Activated CD4-positive, CD25-positive, alpha-beta regulatory T cell treated with anti-CD3 and anti-CD28 coated beads, Interleukin-2, amount 50 U/mL, for 72 hours (primary cell): ENCODE results near the gene SPPL2B.

Experiments used
- DNase-seq: peaks from one replicate; pipeline ENCODE4 v3.0.0; 2021

SPPL2B gene

DNA sequence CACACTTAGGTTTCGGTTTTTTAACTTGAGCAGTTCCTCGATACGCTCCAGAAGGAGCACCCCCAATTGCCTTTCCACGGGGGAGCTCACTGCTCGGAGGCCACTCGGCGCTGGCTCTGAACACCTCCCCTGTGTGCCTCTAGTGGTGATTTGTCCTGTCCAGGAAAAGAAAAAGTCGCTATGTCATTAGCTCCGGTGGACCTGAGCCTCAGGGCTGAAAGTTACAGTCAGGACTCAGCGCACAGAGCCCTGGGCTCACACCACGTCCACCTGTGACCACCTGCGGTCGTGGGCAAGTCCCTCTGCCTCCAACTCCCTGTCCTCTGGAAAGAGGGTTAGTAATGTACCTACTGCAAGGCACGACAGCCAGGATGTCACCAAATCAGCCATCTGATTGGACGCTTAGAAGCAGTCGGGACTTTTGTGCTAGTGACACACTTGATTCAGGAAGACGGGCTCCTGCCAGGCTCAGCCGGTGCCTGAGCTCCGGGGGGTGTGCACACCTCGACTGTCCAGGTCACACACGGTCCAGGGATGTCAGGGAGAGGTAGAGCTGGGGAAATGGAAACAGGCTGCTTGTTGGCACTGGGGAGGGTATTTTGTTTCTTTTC lies 27.7 kb downstream of the SPPL2B start:
- DNase-seq = no peak

DNA sequence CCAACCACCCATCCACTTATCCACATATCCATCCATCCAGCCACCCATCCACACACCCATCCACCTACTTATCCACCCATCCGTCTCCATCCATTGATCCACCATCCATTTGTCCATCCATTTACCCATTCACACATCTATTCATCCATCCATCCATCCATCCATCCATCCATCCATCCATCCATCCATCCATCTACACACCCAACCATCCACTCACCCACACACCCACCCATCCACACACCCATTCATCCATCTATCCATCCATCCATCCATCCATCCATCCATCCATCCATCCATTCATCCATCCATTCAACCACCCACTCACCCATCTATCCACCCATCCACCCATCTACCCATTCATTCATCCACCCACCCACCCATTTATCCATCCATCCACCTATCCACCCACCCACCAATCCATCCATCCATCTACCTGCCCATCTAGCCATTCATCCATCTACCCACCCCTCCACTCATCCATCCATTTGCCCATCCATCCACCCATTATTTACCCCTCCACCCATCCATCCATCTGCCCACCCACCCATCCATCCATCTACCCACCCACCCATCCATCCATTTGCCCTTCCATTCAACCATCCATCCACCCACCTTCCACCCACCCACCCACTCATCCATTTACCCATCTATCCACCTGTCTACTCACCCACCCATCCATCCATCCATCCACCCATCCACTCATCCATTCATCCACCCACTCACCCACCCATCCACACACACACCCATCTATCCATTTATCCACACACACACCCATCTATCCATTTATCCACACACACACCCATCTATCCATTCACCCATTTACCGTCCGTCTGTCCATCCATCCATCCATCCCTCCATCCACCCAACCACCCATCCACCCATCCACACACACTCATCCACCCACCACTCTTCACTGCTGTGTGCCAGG lies 29.1 kb downstream of the SPPL2B start:
- DNase-seq = no peak

DNA sequence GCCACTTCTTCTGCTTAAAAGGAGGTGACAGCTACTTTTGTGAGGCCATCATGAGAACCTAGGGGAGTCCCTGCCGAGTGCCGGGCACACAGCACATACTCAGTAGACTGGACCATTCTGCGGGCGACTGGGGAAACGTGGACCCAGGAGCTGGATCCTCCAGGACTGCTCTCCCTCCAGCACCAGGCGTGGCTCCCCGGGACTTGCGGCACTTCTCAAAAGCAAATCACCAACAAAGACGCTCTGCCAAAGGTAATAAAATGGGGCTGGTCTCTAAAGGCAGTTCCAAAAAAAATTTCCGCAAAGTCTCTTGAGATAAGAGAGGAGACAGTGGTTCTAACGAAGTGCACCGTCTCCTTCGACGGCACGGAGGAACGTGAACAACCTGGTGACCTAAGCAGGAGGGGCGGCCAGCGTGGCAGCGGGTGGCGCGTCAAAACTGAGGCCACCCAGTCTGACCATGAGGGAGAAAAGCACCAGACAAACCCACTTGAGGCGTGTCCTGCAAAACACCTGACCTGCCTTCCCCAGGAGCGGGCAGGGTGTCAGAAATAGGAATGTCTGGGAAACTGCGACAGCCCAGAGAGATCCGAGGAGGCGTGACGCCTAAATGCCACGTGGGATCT lies 30.2 kb downstream of the SPPL2B start:
- DNase-seq = no peak

DNA sequence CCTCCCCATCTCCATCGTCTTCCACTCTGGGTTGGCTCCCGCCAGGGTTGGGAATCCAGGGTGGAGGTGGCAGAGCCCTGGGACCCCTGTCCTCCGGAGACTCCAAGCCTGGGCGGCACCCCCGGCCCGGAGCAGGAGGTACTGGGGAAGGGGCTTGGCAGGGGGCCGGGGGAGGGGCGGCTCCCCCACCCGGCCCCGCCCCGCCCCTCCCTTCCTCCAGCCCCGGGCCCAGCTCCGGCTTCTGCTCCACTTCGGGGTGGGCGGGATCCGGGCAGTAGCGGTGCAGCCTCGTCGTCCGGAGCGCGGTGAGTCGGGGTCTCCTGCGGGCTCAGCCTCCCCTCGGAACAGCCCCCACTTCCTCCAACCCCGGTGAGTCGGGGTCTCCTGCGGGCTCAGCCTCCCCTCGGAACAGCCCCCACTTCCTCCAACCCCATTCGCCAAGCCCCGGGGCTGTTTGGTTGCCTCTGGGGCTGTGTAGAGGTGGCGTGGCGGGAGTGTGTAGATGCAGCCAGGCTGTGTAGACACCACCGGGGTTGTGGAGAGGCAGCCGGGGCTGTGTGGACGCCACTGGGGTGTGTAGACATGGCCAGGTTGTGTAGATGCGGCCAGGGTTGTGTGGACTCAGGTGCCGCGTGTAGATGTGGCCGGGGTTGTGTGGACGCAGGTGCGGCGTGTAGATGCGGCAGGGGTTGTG lies 31.7 kb downstream of the SPPL2B start, which contains the start of gene TMPRSS9:
TMPRSS9 (plus strand) TSS at position 274 of the 694 bp plus-strand sequence. CDS start 29,521 bp downstream, outside the sequence.
- DNase-seq = no peak

DNA sequence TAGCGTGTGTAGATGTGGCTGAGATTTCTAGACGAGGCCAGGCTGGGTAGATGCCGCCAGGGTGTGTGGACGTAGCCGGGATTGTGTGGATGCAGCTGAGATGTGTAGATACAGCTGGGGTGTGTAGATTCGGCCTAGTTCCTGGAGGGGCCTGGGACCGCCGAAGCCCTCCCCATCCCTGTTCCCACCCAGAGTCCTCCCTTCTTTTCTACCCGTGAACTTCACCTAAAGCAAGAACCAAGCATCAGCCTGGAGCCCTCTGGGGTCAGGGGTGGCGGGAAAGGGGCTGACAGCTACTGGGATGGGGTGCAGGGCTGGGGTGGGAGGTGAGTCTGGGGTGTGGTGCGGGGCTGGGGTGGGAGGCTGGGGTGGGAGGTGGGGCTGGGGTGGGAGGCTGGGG lies 32.3 kb downstream of the SPPL2B start:
- no peak for DNase-seq

DNA sequence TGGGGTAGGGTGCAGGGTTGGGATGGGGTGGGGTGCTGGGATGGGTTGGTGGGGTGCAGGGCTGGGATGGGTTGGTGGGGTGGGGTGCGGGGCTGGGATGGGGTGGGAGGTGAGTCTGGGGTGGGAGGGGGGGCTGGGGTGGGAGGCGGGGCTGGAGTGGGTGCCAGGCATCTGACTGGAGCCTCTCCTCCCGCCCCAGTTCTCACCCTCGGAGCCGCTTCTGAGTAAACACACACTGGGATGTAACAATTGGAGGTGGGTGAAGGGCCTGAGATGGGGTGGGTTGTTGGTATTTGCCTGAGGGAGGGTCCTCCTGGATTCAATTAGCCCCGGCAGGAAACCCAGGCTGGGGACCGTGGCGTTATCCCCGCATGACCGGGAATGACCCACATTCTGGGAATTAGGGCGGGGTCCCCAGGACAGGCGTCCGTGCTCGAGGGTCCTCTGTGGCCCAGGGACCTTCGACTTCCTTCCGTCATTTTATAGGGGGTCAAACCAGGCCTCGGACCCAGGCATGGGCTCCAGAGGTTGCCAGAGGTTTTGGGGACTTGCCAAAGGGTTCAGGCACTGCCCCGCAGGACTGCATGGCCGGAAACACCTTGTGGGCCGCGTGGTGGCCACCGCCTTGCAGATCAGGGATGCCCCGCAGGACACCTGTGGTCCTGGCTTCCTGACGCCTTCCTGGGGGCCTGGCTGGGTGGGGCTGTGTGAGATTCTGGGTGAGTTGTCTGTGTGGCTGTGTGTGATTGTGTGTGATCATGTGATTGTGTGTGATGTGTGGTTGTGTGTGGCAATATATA lies 33.0 kb downstream of the SPPL2B start:
- DNase-seq = no peak

DNA sequence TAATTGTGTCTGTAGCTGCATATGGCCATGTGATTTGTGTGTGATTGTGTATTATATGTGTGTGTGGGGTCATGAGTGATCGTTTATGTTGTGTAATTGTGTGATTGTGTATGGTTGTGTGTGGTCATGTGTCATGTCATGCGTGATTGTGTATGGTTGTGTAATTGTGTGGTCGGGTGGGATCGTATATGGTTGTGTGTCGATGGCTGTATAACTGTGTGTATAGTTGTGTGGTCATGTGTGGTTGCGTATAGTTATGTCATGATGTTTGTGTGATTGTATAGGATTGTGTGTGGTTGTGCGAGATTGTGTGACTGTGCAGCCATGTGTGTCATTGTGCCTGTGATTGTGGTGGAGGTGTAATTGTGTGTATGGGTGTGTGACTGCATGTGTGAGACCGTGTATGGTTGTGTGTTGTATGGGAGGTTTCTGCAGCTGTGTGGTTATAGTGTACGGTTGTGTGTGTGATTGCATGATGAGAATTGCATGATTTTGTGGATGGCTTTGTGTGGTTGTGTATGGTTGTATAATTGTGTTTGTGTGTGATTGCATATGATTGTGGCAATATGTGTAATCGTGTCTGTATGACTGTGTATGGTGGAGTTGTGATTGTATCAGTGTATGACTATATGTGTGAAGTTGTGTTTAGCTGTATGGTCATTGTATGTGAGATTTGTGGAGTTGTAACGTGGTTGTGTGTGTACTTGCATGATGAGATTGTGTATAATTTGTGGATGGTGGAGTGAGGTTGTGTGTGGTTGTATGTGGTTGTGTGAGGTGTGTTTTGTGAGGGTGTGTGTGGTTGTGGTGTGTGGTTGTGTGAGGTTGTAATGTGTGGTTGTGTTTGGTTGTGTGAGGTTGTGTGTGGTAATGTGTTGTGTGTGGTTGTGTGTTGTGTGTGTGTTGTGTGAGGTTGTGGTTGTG lies 33.8 kb downstream of the SPPL2B start:
- DNase-seq = no peak

DNA sequence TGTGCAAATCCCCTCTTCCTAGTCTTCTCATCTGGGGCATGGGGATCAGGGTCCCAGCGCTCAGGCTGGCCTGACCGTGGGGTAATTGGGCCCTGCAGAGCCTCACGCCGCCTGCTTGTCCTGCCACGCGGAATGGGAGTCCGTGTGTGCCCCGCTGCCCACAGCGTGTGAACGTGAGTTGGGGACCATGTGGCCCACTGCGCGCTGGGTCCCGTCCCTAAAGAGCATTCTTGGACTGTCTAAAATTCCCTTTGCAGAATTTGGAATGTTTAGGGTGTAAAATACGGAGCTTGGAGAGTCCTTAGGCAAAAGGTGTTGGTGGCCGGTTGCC lies 34.5 kb downstream of the SPPL2B start:
- DNase-seq = no peak

DNA sequence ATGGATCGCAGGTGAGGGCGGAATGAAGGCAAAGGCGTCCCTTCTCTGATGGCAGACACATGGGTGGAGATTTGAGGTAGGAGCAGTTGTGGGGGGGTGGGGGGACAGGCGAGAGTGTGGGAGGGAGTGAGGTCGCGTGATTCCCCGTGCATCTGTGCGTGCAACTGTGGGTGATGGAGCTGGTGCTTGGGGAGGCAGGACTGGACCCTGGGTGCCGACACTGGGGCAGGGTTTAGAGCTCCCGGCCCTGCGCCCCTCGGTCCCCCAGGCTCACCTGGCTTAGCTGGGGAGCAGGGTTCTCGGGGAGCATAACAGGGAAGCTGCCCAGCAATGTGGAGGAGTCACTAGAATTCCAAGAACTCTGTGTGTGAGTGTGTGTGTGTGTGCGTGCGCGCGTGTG lies 34.9 kb downstream of the SPPL2B start:
- DNase-seq = no peak

DNA sequence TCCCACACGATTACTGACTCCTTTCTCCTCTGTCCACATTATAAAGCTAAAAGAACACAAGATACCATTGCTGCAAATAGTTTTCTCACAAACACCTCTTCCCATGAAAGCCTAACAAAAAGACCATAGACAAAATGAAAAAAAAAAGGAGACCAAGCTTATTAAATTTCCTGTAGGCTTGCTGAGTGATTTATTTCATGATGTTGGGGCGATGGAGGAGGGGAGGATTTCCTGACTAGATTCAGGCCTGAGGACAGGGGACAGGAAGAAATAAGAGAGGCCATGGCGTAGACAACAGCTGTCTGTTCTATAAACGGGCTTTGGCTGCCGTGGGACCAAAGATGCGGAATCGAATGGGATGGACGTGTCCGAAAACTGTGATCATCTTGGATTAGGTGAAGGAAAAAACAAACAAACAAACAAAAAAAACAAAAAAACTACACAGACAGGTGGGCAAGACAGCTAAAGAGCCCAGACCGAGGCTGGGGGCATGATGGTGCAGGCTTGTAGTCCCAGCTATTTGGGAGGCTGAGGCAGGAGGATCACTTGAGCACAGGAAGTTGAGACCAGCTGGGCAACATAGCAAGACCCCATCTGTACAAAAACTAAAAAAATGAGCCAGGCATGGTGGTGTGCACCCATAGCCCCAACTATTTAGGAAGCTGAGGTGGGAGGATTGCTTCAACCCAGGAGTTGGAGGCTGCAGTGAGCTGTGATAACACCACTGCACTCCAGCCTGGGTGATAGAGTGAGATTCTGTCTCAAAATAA lies 36.9 kb downstream of the SPPL2B start:
- no peak for DNase-seq

DNA sequence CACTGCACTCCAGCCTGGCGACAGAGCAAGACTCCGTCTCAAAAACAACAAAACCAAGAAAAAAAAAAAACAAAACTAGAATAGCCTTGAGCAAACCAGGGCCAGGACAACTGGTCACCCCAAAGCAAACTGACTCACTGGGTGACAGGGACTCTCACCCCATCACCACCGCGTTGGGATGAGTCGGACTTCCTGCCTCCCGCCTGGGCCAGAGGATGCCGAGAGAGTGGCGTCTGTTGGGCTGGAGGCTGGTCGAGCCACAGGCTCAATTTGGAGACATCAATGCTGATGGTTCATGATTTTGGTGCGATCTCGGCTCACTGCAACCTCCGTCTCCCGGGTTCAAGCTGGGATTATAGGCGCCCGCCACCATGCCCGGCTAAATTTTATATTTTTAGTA lies 43.2 kb downstream of the SPPL2B start:
- DNase-seq = no peak

DNA sequence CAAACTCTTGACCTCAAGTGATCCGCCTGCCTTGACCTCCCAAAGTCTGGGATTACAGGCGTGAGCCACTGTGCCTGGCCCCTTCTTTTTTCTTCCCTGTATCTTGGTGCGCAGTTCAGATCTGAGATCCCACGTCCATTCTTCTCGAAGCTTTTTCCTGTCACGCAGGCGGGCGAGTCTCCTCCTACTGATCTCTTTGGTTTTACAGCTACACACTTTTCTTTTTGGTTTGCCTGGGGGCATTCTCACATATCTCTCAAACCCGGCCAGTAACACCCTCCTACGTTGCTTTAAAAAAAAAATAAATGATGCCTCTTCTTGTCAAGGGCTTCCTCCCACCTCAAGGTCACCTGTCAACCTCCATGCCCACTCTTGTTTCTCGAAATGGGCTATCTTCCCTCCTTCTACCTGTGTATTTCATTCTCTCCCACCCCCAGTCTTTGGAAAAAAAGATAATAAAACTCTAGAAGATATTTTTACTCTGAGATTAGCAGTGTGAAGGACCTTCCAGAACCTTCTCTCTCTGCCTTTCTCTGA lies 43.7 kb downstream of the SPPL2B start:
- no peak for DNase-seq

DNA sequence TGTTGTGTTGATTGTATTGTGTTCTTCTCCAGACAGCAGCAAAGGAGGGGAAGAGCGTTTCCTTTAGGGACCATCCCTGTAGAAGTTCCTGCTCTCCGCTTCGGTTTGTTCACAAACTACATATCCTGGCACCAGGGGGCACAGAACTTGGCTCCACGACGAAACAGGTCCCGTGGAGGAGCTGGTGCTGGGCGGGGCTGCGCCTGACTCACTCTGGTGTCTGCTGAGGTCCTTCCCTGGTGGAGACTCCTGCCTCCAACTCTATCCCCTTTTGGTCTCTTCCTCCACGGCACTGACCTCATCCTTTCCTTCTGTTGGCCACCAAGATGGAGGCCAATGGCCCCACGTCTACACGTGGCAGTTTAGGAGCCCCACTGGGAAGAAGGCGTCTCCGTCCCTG lies 46.3 kb downstream of the SPPL2B start:
- DNase-seq = no peak

DNA sequence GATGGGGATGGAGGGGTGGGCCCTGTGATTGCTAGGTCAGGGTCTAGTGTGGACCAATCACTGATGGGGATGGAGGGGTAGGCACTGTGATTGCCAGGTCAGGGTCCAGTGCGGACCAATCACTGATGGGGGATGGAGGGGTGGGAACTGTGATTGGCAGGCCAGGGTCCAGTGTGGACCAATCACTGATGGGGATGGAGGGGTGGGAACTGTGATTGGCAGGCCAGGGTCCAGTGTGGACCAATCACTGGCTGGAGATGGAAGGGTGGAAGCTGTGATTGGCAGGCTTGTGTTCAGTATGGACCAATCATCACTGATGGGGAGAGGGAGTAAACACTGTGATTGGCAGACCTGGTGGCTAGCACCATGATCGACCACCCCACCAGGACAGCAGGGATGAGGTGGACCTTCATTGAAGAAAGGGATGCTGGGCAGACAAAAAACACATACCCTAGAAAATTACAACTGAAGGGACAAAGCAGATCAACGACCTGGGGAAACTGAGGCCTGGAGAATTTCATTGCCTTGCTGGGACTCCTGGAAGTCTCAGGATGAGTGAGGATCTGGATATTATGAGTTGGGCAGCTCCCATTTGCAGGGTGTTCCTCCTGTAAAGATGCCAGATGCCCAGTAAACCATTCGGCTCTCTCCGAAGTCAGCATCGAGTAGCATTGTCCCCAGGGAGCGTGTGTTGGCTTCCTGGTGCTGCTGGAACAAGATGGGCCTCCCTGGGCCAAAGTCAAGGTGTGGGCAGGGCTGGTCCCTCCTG lies 47.1 kb downstream of the SPPL2B start:
- peak; percentile 56 for DNase-seq

DNA sequence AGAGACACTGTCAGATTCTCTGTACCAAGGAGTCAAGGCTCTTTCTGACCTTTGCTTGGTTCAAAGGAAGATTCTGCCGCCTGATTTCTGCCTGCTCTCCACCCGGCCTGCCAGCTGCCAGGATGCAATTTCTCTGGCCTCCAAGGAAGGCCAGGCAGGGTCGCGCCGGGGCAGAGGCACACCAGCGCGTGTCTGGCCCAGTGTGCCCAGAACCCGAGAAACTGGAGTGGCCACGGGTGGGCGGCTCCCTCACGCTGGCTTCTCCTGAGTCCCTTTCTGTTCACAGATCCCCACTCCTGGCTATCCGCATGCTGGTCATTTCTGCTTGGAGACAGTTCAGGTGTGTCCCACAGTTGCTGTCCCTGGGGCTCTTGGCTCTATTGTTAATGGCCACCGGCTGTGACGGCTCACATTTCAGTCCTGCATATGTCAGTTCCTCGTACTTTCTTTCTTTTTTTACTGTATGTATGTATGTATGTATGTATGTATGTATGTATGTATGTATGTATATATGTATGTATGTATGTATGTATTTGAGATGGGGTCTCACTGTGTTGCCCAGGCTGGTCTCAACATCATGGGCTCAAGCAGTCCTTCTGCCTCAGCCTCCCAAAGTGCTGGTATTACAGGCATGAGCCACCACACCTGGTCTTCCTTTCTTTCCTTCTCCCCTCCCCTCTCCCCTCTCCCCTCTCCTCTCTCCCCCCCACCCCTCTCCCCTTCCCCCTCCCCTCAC lies 48.5 kb downstream of the SPPL2B start:
- no peak for DNase-seq

DNA sequence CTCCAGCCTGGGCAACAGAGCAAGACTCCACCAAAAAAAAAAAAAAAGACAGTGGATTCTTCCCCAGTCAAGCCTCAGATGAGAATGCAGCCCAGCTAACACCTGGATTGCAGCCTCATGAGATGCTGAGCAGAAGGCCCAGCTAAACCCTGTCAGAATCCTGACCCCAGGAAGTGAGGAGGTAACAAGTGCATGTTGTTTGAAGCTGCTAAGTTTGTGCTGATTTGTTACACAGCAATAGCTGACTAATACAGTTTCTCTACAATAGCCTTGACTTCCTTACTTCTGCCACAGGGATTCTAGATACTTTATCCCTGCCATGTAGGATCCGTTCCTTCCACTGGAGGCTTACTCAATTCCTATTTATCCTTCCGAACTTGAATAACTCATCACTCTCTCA lies 52.1 kb downstream of the SPPL2B start:
- no peak for DNase-seq

DNA sequence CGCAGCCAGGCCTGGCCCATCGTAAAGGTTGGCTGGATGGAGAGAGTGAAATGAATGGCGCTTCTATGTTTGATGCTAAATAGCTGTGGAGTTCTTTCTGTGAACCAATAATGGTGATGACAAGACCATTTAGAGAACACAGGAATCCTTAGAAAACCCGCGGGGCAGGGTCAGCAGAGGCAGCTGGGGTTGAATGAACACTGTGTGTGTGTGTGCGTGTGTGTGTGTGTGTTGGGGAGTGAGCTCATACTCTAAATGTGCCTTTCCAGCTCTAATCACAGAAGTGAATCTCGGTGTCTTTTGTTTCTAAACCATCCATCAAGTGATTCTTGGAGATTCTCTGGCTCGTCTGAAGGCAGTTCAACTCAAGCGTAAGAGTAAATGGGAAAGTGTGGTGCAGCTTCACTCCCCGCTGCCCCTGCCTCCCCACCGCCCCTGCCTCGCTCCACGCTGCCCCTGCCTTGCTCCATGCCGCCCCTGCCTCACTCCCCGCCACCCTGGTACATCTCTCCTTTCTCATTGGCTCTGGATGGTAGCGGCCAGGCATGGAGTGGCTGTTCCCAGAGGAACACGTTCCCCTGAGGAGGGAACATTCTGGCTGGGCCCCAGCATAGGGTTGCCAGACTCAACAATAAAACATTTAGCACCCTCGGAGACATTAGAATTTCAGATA lies 52.8 kb downstream of the SPPL2B start:
- DNase-seq = no peak
